GM21576 (cell line): ENCODE data around the gene SLC43A1.

Experiments
- ATAC-seq: cut with Tn5 transposase; IDR thresholded peaks from one replicate; pipeline ENCODE4 v1.9.1; 2021; ENCODE audit warnings: mild to moderate bottlenecking, moderate library complexity; ENCODE audit not compliant: unreplicated experiment

Gene SLC43A1

GRCh38 chr11:57480409-57481137 lies 34.9 kb downstream of the SLC43A1 start:
- no peak for ATAC-seq

GRCh38 chr11:57479911-57480310 lies 35.6 kb downstream of the SLC43A1 start:
- ATAC-seq: no peak

- ATAC-seq: no peak
Observed at GRCh38 chr11:57479021-57479663, 36.4 kb downstream of the SLC43A1 start.

- ATAC-seq: no peak
Observed at GRCh38 chr11:57477507-57478189, 37.9 kb downstream of the SLC43A1 start.

- ATAC-seq: peak; percentile 55
Observed at GRCh38 chr11:57476757-57477506, 38.6 kb downstream of the SLC43A1 start.

- ATAC-seq: peak; percentile 30
Observed at GRCh38 chr11:57476047-57476756, 39.3 kb downstream of the SLC43A1 start.

GRCh38 chr11:57475671-57476046 lies 39.8 kb downstream of the SLC43A1 start:
- no peak for ATAC-seq

- no peak for ATAC-seq
Observed at GRCh38 chr11:57475191-57475590, 40.3 kb downstream of the SLC43A1 start.

GRCh38 chr11:57474803-57475115 lies 40.7 kb downstream of the SLC43A1 start:
- ATAC-seq: no peak

GRCh38 chr11:57474017-57474802 lies 41.3 kb downstream of the SLC43A1 start:
- no peak for ATAC-seq

- no peak for ATAC-seq
Observed at GRCh38 chr11:57473285-57473841, 42.1 kb downstream of the SLC43A1 start.

GRCh38 chr11:57471496-57471895 lies 44.0 kb downstream of the SLC43A1 start:
- ATAC-seq: no peak

- ATAC-seq: no peak
Observed at GRCh38 chr11:57469268-57469667, 46.2 kb downstream of the SLC43A1 start.

- no peak for ATAC-seq
Observed at GRCh38 chr11:57468276-57468675, 47.2 kb downstream of the SLC43A1 start.

GRCh38 chr11:57467508-57468157 lies 47.9 kb downstream of the SLC43A1 start:
- ATAC-seq: no peak

- ATAC-seq: no peak
Observed at GRCh38 chr11:57466680-57467079, 48.8 kb downstream of the SLC43A1 start.

- no peak for ATAC-seq
Observed at GRCh38 chr11:57464539-57465181, 50.8 kb downstream of the SLC43A1 start.

GRCh38 chr11:57463671-57464538 lies 51.6 kb downstream of the SLC43A1 start:
- ATAC-seq: no peak
